ENCODE results near the gene GRB2.

DNA sequence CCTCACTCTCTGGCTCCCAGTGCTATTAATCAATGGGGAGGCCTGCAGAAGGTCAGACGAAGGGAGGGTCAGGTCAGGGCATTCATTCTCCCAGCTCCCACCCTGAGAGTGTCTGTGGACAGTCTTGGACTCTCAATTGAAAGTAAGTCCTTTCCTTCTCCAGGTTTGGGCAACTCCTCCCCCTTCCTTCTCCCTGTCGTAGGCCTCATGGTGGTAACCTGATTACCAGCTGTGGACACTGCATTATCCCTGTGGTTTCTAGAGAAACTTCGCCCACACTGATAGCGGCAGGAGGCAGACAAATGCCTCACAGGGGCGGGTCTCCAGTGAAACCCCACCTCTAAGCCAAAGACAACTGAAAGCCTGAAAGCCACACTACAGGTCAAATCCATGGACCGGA, 58.6 kb downstream of the GRB2 start:
- TF ChIP-seq EZH2 (IDR thresholded peaks at IDR 0.05; ENCODE audit: borderline replicate concordance, low read length), result no peak
- TF ChIP-seq, protein P1, sequence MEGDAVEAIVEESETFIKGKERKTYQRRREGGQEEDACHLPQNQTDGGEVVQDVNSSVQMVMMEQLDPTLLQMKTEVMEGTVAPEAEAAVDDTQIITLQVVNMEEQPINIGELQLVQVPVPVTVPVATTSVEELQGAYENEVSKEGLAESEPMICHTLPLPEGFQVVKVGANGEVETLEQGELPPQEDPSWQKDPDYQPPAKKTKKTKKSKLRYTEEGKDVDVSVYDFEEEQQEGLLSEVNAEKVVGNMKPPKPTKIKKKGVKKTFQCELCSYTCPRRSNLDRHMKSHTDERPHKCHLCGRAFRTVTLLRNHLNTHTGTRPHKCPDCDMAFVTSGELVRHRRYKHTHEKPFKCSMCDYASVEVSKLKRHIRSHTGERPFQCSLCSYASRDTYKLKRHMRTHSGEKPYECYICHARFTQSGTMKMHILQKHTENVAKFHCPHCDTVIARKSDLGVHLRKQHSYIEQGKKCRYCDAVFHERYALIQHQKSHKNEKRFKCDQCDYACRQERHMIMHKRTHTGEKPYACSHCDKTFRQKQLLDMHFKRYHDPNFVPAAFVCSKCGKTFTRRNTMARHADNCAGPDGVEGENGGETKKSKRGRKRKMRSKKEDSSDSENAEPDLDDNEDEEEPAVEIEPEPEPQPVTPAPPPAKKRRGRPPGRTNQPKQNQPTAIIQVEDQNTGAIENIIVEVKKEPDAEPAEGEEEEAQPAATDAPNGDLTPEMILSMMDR (conservative IDR thresholded peaks at IDR 0.05 in 1 of 2, IDR thresholded peaks at IDR 0.05 in 1 of 2; ENCODE audit: extremely low read depth in 1 of 2, insufficient read depth in 1 of 2, low read depth in 1 of 2, low read length in 2 of 2), result no peak
